Astrocyte of the cerebellum (primary cell): ENCODE measurements around the gene LRRC47.

ENCODE experiments used
- DNase-seq: peaks from one replicate; pipeline ENCODE4 v3.0.0-alpha.2; 2011; ENCODE audit warnings: low read depth
- H3K4me3 ChIP-seq: 2 replicates; pipeline ENCODE4 v1.5.1; 2011; ENCODE audit warnings: mild to moderate bottlenecking, low read depth, low read length, moderate library complexity
- in situ Hi-C: cut with HindIII; loops from 2 replicates; pipeline ENCODE4 v1.10.0; 2017; ENCODE audit warnings: low sequenced_read_pairs
- TF ChIP-seq, protein P1 (sequence below): IDR thresholded peaks from 2 replicates; pipeline ENCODE4 v1.5.1; 2012; ENCODE audit warnings: low read length, low read depth, moderate library complexity, mild to moderate bottlenecking; ENCODE audit errors: missing control alignments

The LRRC47 gene

DNA sequence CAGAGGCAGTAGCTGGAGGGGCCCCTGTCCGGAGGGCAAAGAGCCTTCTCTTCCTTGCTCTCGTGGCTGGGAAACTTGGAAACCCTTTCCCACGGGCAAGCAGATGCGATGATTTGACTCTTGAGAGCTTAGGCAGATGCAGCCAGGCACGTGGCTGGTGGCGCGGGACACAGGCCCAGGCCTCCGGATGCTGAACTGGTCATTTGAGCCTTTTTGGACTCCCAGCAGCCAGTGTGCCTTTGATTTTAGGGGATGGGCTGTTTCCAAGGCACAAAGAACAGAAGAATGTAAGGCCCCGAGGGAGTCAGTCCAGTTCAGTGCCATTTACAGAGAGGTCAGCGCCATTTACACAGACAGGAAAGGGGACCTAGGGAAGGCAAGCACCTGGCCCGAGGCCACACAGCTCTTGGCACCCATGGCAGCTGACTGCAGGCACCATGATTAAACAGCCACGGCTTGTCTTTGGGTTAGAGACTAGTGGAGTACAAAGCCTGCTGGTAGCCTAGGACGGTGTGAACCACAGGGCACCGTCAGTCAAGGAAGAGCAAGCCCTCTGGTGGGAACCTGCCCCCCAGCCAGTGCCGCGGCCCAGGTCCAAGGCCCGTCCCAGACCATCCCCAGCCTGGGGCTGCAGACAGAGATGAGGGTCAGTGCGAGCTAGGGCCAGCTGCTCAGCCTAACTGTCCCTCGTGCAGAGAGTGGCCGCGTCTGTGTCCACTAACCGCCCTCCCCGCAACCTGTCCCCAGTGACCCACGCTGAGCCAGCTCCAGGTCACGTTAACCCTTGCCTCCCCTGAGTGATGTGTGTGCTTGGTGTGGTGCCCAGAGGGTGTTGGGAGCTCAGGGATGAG lies 64.5 kb downstream of the LRRC47 start:
- no peak for DNase-seq
- no peak overlapping the region for H3K4me3 ChIP-seq
- TF ChIP-seq, protein P1, sequence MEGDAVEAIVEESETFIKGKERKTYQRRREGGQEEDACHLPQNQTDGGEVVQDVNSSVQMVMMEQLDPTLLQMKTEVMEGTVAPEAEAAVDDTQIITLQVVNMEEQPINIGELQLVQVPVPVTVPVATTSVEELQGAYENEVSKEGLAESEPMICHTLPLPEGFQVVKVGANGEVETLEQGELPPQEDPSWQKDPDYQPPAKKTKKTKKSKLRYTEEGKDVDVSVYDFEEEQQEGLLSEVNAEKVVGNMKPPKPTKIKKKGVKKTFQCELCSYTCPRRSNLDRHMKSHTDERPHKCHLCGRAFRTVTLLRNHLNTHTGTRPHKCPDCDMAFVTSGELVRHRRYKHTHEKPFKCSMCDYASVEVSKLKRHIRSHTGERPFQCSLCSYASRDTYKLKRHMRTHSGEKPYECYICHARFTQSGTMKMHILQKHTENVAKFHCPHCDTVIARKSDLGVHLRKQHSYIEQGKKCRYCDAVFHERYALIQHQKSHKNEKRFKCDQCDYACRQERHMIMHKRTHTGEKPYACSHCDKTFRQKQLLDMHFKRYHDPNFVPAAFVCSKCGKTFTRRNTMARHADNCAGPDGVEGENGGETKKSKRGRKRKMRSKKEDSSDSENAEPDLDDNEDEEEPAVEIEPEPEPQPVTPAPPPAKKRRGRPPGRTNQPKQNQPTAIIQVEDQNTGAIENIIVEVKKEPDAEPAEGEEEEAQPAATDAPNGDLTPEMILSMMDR: no peak
- in situ Hi-C loops: no loop called here

GRCh38 chr1:3730543-3731247 lies 65.6 kb downstream of the LRRC47 start:
- no peak overlapping the region for H3K4me3 ChIP-seq
- DNase-seq: no peak
- in situ Hi-C loops: no loop called here
- TF ChIP-seq, protein P1: no peak

- no peak overlapping the region for H3K4me3 ChIP-seq
- TF ChIP-seq, protein P1: no peak
- in situ Hi-C loops: no loop called here
- DNase-seq: no peak
Measured at GRCh38 chr1:3729594-3730542, 66.4 kb downstream of the LRRC47 start.
